Keratinocyte (primary cell): ENCODE measurements around the gene MRPL52. TPM values are rescaled to one million over a fixed set of nuclear protein-coding genes. Genes with fewer than 3 reads are reported as not detected.
"Not testable (repeated sequence)": the region's sequence is repeated elsewhere in the genome, so short reads cannot be mapped to it uniquely, and the experiment has no call there.

Experiments used
- DNase-seq: peaks from one replicate; pipeline ENCODE4 v3.0.0-alpha.2; 2011; ENCODE audit warnings: low read depth, missing footprints, low spot score
- FAIRE-seq: peaks from 2 replicates; lab custom pipeline; 2011; peaks lifted over from hg19 to GRCh38; lab: Jason Lieb, UNC
- H2AFZ ChIP-seq: 2 replicates; pipeline ENCODE4 v1.6.0; 2012; ENCODE audit warnings: low read length, control low read depth, inconsistent platforms; ENCODE audit not compliant: control insufficient read depth
- H3K27ac ChIP-seq: 2 replicates; pipeline ENCODE4 v1.5.1; 2011; ENCODE audit warnings: low read length; ENCODE audit not compliant: control insufficient read depth, insufficient read depth
- H3K27me3 ChIP-seq: 3 replicates; pipeline ENCODE4 v1.6.0; 2011; ENCODE audit warnings: low read length; ENCODE audit not compliant: control insufficient read depth, insufficient read depth; ENCODE audit errors: extremely low read depth
- H3K36me3 ChIP-seq, 2 experiments: 2 replicates in 1 of 2; 3 replicates in 1 of 2; pipeline ENCODE4 v1.5.1; 2011; ENCODE audit warnings: low read length in 2 of 2, mild to moderate bottlenecking in 1 of 2; ENCODE audit not compliant: control insufficient read depth in 2 of 2, insufficient read depth in 2 of 2; ENCODE audit errors: extremely low read depth in 1 of 2
- H3K4me1 ChIP-seq: 3 replicates; pipeline ENCODE4 v1.5.1; 2011; ENCODE audit warnings: low read length; ENCODE audit not compliant: control insufficient read depth, insufficient read depth; ENCODE audit errors: extremely low read depth
- H3K4me2 ChIP-seq: 3 replicates; pipeline ENCODE4 v1.6.0; 2011; ENCODE audit warnings: low read depth, low read length; ENCODE audit not compliant: control insufficient read depth, insufficient read depth; ENCODE audit errors: extremely low read depth
- H3K4me3 ChIP-seq, 3 experiments: fragments of 200-600 bp in 1 of 3; sonication (generic) in 1 of 3; 2 replicates in 2 of 3; 3 replicates in 1 of 3; pipeline ENCODE4 v1.5.1; 2011 to 2016; ENCODE audit warnings: low read length in 3 of 3, mild to moderate bottlenecking in 3 of 3, control low read depth in 2 of 3, inconsistent platforms in 1 of 3, low read depth in 1 of 3, mixed read lengths in 1 of 3, mixed run types in 1 of 3, moderate library complexity in 1 of 3; ENCODE audit not compliant: control insufficient read depth in 2 of 3, insufficient read depth in 2 of 3; ENCODE audit errors: extremely low read depth in 1 of 3
- H3K79me2 ChIP-seq: 2 replicates; pipeline ENCODE4 v1.6.0; 2012; ENCODE audit warnings: low read length; ENCODE audit not compliant: control insufficient read depth, insufficient read depth
- H3K9ac ChIP-seq: 3 replicates; pipeline ENCODE4 v1.6.0; 2011; ENCODE audit warnings: low read length; ENCODE audit not compliant: control insufficient read depth, insufficient read depth; ENCODE audit errors: extremely low read depth
- H3K9me1 ChIP-seq: 3 replicates; pipeline ENCODE4 v1.6.0; 2011; ENCODE audit warnings: low read length; ENCODE audit not compliant: control insufficient read depth, insufficient read depth; ENCODE audit errors: extremely low read depth
- H3K9me3 ChIP-seq: 2 replicates; pipeline ENCODE4 v1.5.1; 2012; ENCODE audit warnings: low read depth, low read length; ENCODE audit not compliant: control insufficient read depth
- H4K20me1 ChIP-seq: 3 replicates; pipeline ENCODE4 v1.6.0; 2011; ENCODE audit warnings: low read length; ENCODE audit not compliant: control insufficient read depth, insufficient read depth; ENCODE audit errors: extremely low read depth
- CTCF ChIP-seq, 3 experiments: IDR thresholded peaks in 1 of 3; conservative IDR thresholded peaks in 1 of 3; optimal IDR thresholded peaks in 1 of 3; 2 replicates in 2 of 3; 3 replicates in 1 of 3; pipeline versions ENCODE3 to v1.5.1; 2011; ENCODE audit warnings: low read length in 3 of 3, mild to moderate bottlenecking in 3 of 3, moderate library complexity in 2 of 3, control low read depth in 1 of 3, inconsistent platforms in 1 of 3; ENCODE audit not compliant: insufficient read depth in 2 of 3; ENCODE audit errors: extremely low read depth in 1 of 3
- EZH2 ChIP-seq: IDR thresholded peaks from one replicate; pipeline ENCODE4 v1.6.1; 2012; ENCODE audit warnings: inconsistent platforms, mild to moderate bottlenecking, low read length, moderate library complexity
- dilution Hi-C: fragments of 300-500 bp; cut with MboI; formaldehyde crosslinking; loops from one replicate; pipeline ENCODE4 v1.7.0; 2020; ENCODE audit warnings: low sequenced_read_pairs; ENCODE audit not compliant: extremely low pct_ligation_motif_present
- polyA plus RNA-seq, 5 experiments: library from polyadenylated mRNA; depleted of rRNA in 3 of 5; stranded (reverse) in 3 of 5; stranded (forward) in 1 of 5; unstranded in 1 of 5; fragments of >200 nt; gene quantifications; 1 replicate in 1 of 5; 2 replicates in 3 of 5; 3 replicates in 1 of 5; pipeline versions ENCODE4 v1.2.1 to v1.2.3, GENCODE V29; 2011 to 2012; ENCODE audit warnings: missing spikeins in 2 of 5, low read depth in 1 of 5, low replicate concordance in 1 of 5

The MRPL52 gene
- polyA plus RNA-seq, 1 donor (not counting 4 experiments of a cell fraction or from before 2014, with no cell fraction given), result 104 TPM

- H3K27me3 ChIP-seq, result no peaks in the 10 kb centered on the region
- no peak overlapping the region for H3K4me2 ChIP-seq
- no peaks in the 10 kb centered on the region for H3K36me3 ChIP-seq
- H3K4me1 ChIP-seq, result peaks cover 10% of the 10 kb centered on the region
- no peak overlapping the region for H3K27ac ChIP-seq
- no peaks in the 10 kb centered on the region for H4K20me1 ChIP-seq
- FAIRE-seq, result no peak
- no peak overlapping the region for H3K4me3 ChIP-seq
- no peaks in the 10 kb centered on the region for H3K79me2 ChIP-seq
- no peak for DNase-seq
- H3K9ac ChIP-seq, result no peak overlapping the region
- no peaks in the 10 kb centered on the region for H3K9me1 ChIP-seq
- H2AFZ ChIP-seq, result no peak overlapping the region
- TF ChIP-seq EZH2 (no peak), CTCF (optimal IDR thresholded peaks at IDR 0.05 in 1 of 3, IDR thresholded peaks at IDR 0.05 in 1 of 3, conservative IDR thresholded peaks at IDR 0.05 in 1 of 3; ENCODE audit: extremely low read depth in 1 of 3, insufficient read depth in 2 of 3, low read length in 3 of 3) (no peak)
- H3K9me3 ChIP-seq, result no peaks in the 10 kb centered on the region
- dilution Hi-C loops, result no loop called here
These were observed 26.6 kb upstream of the MRPL52 start for GRCh38 chr14:22802860-22803686.

GRCh38 chr14:22803687-22803974 lies 26.1 kb upstream of the MRPL52 start:
- Histone ChIP-seq H4K20me1 (no peaks in the 10 kb centered on the region), H3K4me2 (no peak overlapping the region), H3K9me1 (no peaks in the 10 kb centered on the region), H3K9ac (no peak overlapping the region), H3K79me2 (no peaks in the 10 kb centered on the region), H3K27me3 (no peaks in the 10 kb centered on the region), H3K9me3 (no peaks in the 10 kb centered on the region), H2AFZ (no peak overlapping the region), H3K27ac (no peak overlapping the region), H3K36me3 (no peaks in the 10 kb centered on the region), H3K4me1 (peaks cover 12% of the 10 kb centered on the region), H3K4me3 (no peak overlapping the region)
- TF ChIP-seq EZH2 (no peak), CTCF (optimal IDR thresholded peaks at IDR 0.05 in 1 of 3, IDR thresholded peaks at IDR 0.05 in 1 of 3, conservative IDR thresholded peaks at IDR 0.05 in 1 of 3; ENCODE audit: extremely low read depth in 1 of 3, insufficient read depth in 2 of 3, low read length in 3 of 3) (no peak)
- DNase-seq, result no peak
- FAIRE-seq, result no peak
- dilution Hi-C loops, result no loop called here

- H3K79me2 ChIP-seq, H3K27ac ChIP-seq, FAIRE-seq, H4K20me1 ChIP-seq, H3K9me1 ChIP-seq, H3K9me3 ChIP-seq, dilution Hi-C loops, DNase-seq, H3K4me3 ChIP-seq, H3K4me2 ChIP-seq, H2AFZ ChIP-seq, H3K9ac ChIP-seq, H3K36me3 ChIP-seq, H3K27me3 ChIP-seq: not testable (repeated sequence)
- H3K4me1 ChIP-seq, result peaks cover 12% of the 10 kb centered on the region
These were observed 24.5 kb upstream of the MRPL52 start for GRCh38 chr14:22805235-22805634.
